Activated B cell treated with CpG ODN at 0.5 μM for 24 hours (primary cell): ENCODE results near the gene PSMD3. TPM values are rescaled to one million over a fixed set of nuclear protein-coding genes. Genes with fewer than 3 reads are reported as not detected.

Source experiments
- ATAC-seq: fragments of 200-7000 bp; cut with Tn5 transposase; one replicate; pipeline ENCODE4 v1.10.0; 2021; ENCODE audit warnings: low read depth, mild to moderate bottlenecking, moderate library complexity
- CTCF ChIA-PET: fragments of 350-600 bp; sonication (Branson Sonifier 250); formaldehyde crosslinking; loops from one replicate; lab custom pipeline; 2021; ENCODE audit warnings: antibody characterized with exemption; lab: Charles Lee
- POLR2A ChIA-PET: fragments of 350-600 bp; sonication (Branson Sonifier 250); formaldehyde crosslinking; loops from one replicate; lab custom pipeline; 2021; ENCODE audit warnings: antibody characterized with exemption; lab: Charles Lee
- DNase-seq: peaks from one replicate; pipeline ENCODE4 v3.0.0; 2022
- H3K27ac Mint-ChIP-seq: one replicate; pipeline ENCODE4 v1.8.0; 2020; ENCODE audit warnings: mixed read lengths
- H3K27me3 Mint-ChIP-seq: one replicate; pipeline ENCODE4 v1.8.0; 2021; ENCODE audit warnings: mixed read lengths
- H3K36me3 Mint-ChIP-seq: one replicate; pipeline ENCODE4 v1.8.0; 2021; ENCODE audit warnings: low read depth, mixed read lengths
- H3K4me1 Mint-ChIP-seq: one replicate; pipeline ENCODE4 v1.8.0; 2021; ENCODE audit warnings: mixed read lengths
- H3K4me3 Mint-ChIP-seq: one replicate; pipeline ENCODE4 v1.8.0; 2020; ENCODE audit warnings: mild to moderate bottlenecking, mixed read lengths
- H3K9me3 Mint-ChIP-seq: one replicate; pipeline ENCODE4 v1.8.0; 2020; ENCODE audit warnings: mixed read lengths
- CTCF ChIP-seq: fragments of 200-600 bp; IDR thresholded peaks from one replicate; pipeline ENCODE4 v1.8.0; 2022; ENCODE audit warnings: antibody characterized with exemption, mild to moderate bottlenecking
- intact Hi-C: fragments of 100-400 bp; cut with micrococcal nuclease; formaldehyde crosslinking; loops from one replicate; pipeline ENCODE4 v1.15.1; 2024
- total RNA-seq: library from RNA; stranded (reverse); gene quantifications from 2 replicates; pipeline ENCODE4 v1.2.3, GENCODE V29; 2022

Gene PSMD3
- total RNA-seq = 115 and 127 TPM in 2 replicates

GRCh38 chr17:39980351-39981206, at the start of gene PSMD3:
Gene PSMD3 (plus strand): TSS chr17:39980807. CDS start chr17:39980971, 164 bp downstream.
- POLR2A ChIA-PET = interaction anchor here (0.5 to 3.1 kb wide), 41 partner anchors 22 to 812 kb away, joined by 3 to 39 read pairs (median 5); partner anchors contain the start of genes CASC3, IKZF3, MED24 and MIEN1

GRCh38 chr17:39933912-39934311, 46.7 kb upstream of the PSMD3 start:
- intact Hi-C loops = no loop called here
- DNase-seq (no peak), ATAC-seq (no peak)
- Mint-ChIP-seq H3K4me3 (no peak overlapping the region), H3K27me3 (no peaks in the 10 kb centered on the region), H3K4me1 (peaks cover 5% of the 10 kb centered on the region), H3K27ac (no peak overlapping the region), H3K9me3 (no peaks in the 10 kb centered on the region), H3K36me3 (no peaks in the 10 kb centered on the region)
- CTCF ChIA-PET = no interaction called here
- POLR2A ChIA-PET = no interaction called here
- no peak for TF ChIP-seq CTCF

More at GRCh38 chr17:39980351-39981206, at the start of gene PSMD3:
- TF ChIP-seq CTCF = no peak
- intact Hi-C loops = loop anchor here (1.0 to 5.0 kb wide), 14 partner anchors 21 to 519 kb away; partner anchors contain the start of genes CASC3, CDK12, IKZF3 and LRRC3C
- peak within 1 kb of the TSS; percentile 96 for H3K4me3 Mint-ChIP-seq
- peaks cover 36% of the 10 kb centered on the region for H3K4me1 Mint-ChIP-seq
- H3K36me3 Mint-ChIP-seq = peaks cover 36% of the 10 kb centered on the region
- ATAC-seq = peak; percentile 93
- H3K27ac Mint-ChIP-seq = peak within 1 kb of the TSS; percentile 96
- H3K27me3 Mint-ChIP-seq = peaks cover under 1% of the 10 kb centered on the region
- H3K9me3 Mint-ChIP-seq = no peaks in the 10 kb centered on the region
- peak; percentile 90 for DNase-seq
- CTCF ChIA-PET = interaction anchor here (0.6 to 4.7 kb wide), 18 partner anchors 16 to 361 kb away, joined by 3 to 61 read pairs (median 4); partner anchors contain the start of genes MIEN1 and PNMT

GRCh38 chr17:39934324-39934723, 46.3 kb upstream of the PSMD3 start:
- no peak overlapping the region for H3K4me3 Mint-ChIP-seq
- H3K9me3 Mint-ChIP-seq = no peaks in the 10 kb centered on the region
- TF ChIP-seq CTCF = no peak
- POLR2A ChIA-PET = no interaction called here
- CTCF ChIA-PET = interaction anchor here (1.3 kb wide), 1 partner anchor 62 kb away, joined by 4 read pairs; no protein-coding TSS in a partner anchor
- DNase-seq (no peak), ATAC-seq (no peak)
- no peaks in the 10 kb centered on the region for H3K36me3 Mint-ChIP-seq
- H3K27me3 Mint-ChIP-seq = no peaks in the 10 kb centered on the region
- intact Hi-C loops = no loop called here
- H3K4me1 Mint-ChIP-seq = peaks cover 3% of the 10 kb centered on the region
- no peak overlapping the region for H3K27ac Mint-ChIP-seq

- TF ChIP-seq CTCF = no peak
- H3K27me3 Mint-ChIP-seq = no peaks in the 10 kb centered on the region
- H3K4me1 Mint-ChIP-seq = peaks cover 11% of the 10 kb centered on the region
- ChIA-PET CTCF (no interaction called here), POLR2A (no interaction called here)
- no peak for DNase-seq
- no peak overlapping the region for H3K4me3 Mint-ChIP-seq
- intact Hi-C loops = no loop called here
- no peaks in the 10 kb centered on the region for H3K36me3 Mint-ChIP-seq
- no peaks in the 10 kb centered on the region for H3K9me3 Mint-ChIP-seq
- no peak overlapping the region for H3K27ac Mint-ChIP-seq
- ATAC-seq = no peak
Observed at GRCh38 chr17:39935909-39936308, 44.7 kb upstream of the PSMD3 start.

- Mint-ChIP-seq H3K4me1 (peaks cover 11% of the 10 kb centered on the region), H3K9me3 (no peaks in the 10 kb centered on the region), H3K36me3 (no peaks in the 10 kb centered on the region), H3K4me3 (no peak overlapping the region), H3K27ac (no peak overlapping the region), H3K27me3 (no peaks in the 10 kb centered on the region)
- no peak for DNase-seq
- intact Hi-C loops = no loop called here
- ChIA-PET POLR2A (no interaction called here), CTCF (no interaction called here)
- no peak for TF ChIP-seq CTCF
- no peak for ATAC-seq
Observed at GRCh38 chr17:39937447-39937846, 43.2 kb upstream of the PSMD3 start.
